ENCODE results near the gene TPK1. TPM values are rescaled to one million over a fixed set of nuclear protein-coding genes. Genes with fewer than 3 reads are reported as not detected.

TPK1 gene
- total RNA-seq, 6 experiments from 2014 or later = 3.1 to 6.7 (median 4.3) TPM

- H3K36me3 ChIP-seq = no peaks in the 10 kb centered on the region
- 77% methylated on average over 6 of the region's 6 CpGs for WGBS (ENCODE audit: insufficient coverage, low coverage, low lambda C conversion rate, missing lambda C conversion rate)
- H3K27me3 ChIP-seq = no peaks in the 10 kb centered on the region
- H3K4me1 ChIP-seq = no peaks in the 10 kb centered on the region
- H3K27ac ChIP-seq = no peak overlapping the region
- DNase-seq (no peak), ATAC-seq (no peak)
- intact Hi-C loops (cut with DNase I) = no loop called here
- TF ChIP-seq CTCF (IDR thresholded peaks at IDR 0.05) (no peak), POLR2A (IDR thresholded peaks at IDR 0.05) (no peak)
- no peaks in the 10 kb centered on the region for H3K9me3 ChIP-seq
- H3K4me3 ChIP-seq = no peak overlapping the region
Measured at GRCh38 chr7:144720149-144720548, 115.7 kb downstream of the TPK1 start.

GRCh38 chr7:144717720-144718119 is 118.1 kb downstream of the TPK1 start:
- H3K9me3 ChIP-seq = no peaks in the 10 kb centered on the region
- intact Hi-C loops (cut with DNase I) = no loop called here
- H3K27me3 ChIP-seq = no peaks in the 10 kb centered on the region
- no peak for ATAC-seq
- H3K36me3 ChIP-seq = no peaks in the 10 kb centered on the region
- DNase-seq = no peak
- H3K27ac ChIP-seq = no peak overlapping the region
- no peaks in the 10 kb centered on the region for H3K4me1 ChIP-seq
- no peak for TF ChIP-seq POLR2A (IDR thresholded peaks at IDR 0.05)
- TF ChIP-seq CTCF (IDR thresholded peaks at IDR 0.05) = no peak
- H3K4me3 ChIP-seq = no peak overlapping the region
- WGBS (ENCODE audit: insufficient coverage, low coverage, low lambda C conversion rate, missing lambda C conversion rate) = no CpG with 5 or more reads among the region's 1 CpG

GRCh38 chr7:144713850-144714249 is 122.0 kb downstream of the TPK1 start:
- intact Hi-C loops (cut with DNase I) = no loop called here
- H3K4me3 ChIP-seq = no peak overlapping the region
- WGBS (ENCODE audit: insufficient coverage, low coverage, low lambda C conversion rate, missing lambda C conversion rate) = 39% methylated on average over 2 of the region's 2 CpGs
- H3K36me3 ChIP-seq = no peaks in the 10 kb centered on the region
- no peak for ATAC-seq
- H3K9me3 ChIP-seq = no peaks in the 10 kb centered on the region
- H3K4me1 ChIP-seq = no peaks in the 10 kb centered on the region
- no peaks in the 10 kb centered on the region for H3K27me3 ChIP-seq
- no peak for DNase-seq
- TF ChIP-seq POLR2A (IDR thresholded peaks at IDR 0.05) (no peak), CTCF (IDR thresholded peaks at IDR 0.05) (no peak)
- H3K27ac ChIP-seq = no peak overlapping the region

GRCh38 chr7:144710791-144711190 is 125.1 kb downstream of the TPK1 start:
- Histone ChIP-seq H3K4me3 (no peak overlapping the region), H3K27me3 (no peaks in the 10 kb centered on the region), H3K27ac (no peak overlapping the region), H3K36me3 (no peaks in the 10 kb centered on the region), H3K9me3 (no peaks in the 10 kb centered on the region), H3K4me1 (no peaks in the 10 kb centered on the region)
- 76% methylated on average over 4 of the region's 4 CpGs for WGBS (ENCODE audit: insufficient coverage, low coverage, low lambda C conversion rate, missing lambda C conversion rate)
- ATAC-seq = no peak
- DNase-seq = no peak
- no peak for TF ChIP-seq POLR2A (IDR thresholded peaks at IDR 0.05)
- TF ChIP-seq CTCF (IDR thresholded peaks at IDR 0.05) = no peak
- intact Hi-C loops (cut with DNase I) = no loop called here

GRCh38 chr7:144709066-144709465 is 126.8 kb downstream of the TPK1 start:
- Histone ChIP-seq H3K9me3 (no peaks in the 10 kb centered on the region), H3K4me1 (no peaks in the 10 kb centered on the region), H3K36me3 (no peaks in the 10 kb centered on the region), H3K4me3 (no peak overlapping the region), H3K27ac (no peak overlapping the region), H3K27me3 (no peaks in the 10 kb centered on the region)
- TF ChIP-seq CTCF (IDR thresholded peaks at IDR 0.05) (no peak), POLR2A (IDR thresholded peaks at IDR 0.05) (no peak)
- ATAC-seq (no peak), DNase-seq (no peak)
- WGBS (ENCODE audit: insufficient coverage, low coverage, low lambda C conversion rate, missing lambda C conversion rate) = 71% methylated on average over 1 of the region's 1 CpG
- intact Hi-C loops (cut with DNase I) = no loop called here

Data from right lobe of liver (tissue), 6 donors.